Epithelial cell of esophagus (primary cell): ENCODE measurements around the gene KNDC1.

Source experiments
- DNase-seq: peaks from one replicate; pipeline ENCODE4 v3.0.0; 2010; ENCODE audit warnings: low read depth
- H3K4me3 ChIP-seq: 2 replicates; pipeline ENCODE4 v1.5.1; 2011; ENCODE audit warnings: mild to moderate bottlenecking, low read length, control low read depth
- CTCF ChIP-seq: IDR thresholded peaks from 2 replicates; pipeline ENCODE4 v1.5.1; 2011; ENCODE audit warnings: low read depth, mild to moderate bottlenecking, low read length, control low read depth, inconsistent platforms; ENCODE audit not compliant: insufficient read depth; ENCODE audit errors: missing control alignments

Gene KNDC1

GRCh38 chr10:133197786-133198185, 37.8 kb downstream of the KNDC1 start:
- DNase-seq = no peak
- H3K4me3 ChIP-seq = no peak overlapping the region
- TF ChIP-seq CTCF = no peak

GRCh38 chr10:133198206-133198605, 38.2 kb downstream of the KNDC1 start:
- no peak for DNase-seq
- H3K4me3 ChIP-seq = no peak overlapping the region
- TF ChIP-seq CTCF = no peak

- no peak for DNase-seq
- H3K4me3 ChIP-seq = no peak overlapping the region
- no peak for TF ChIP-seq CTCF
Measured at GRCh38 chr10:133198621-133199487, 38.8 kb downstream of the KNDC1 start.

- no peak for DNase-seq
- H3K4me3 ChIP-seq = no peak overlapping the region
- no peak for TF ChIP-seq CTCF
Measured at GRCh38 chr10:133199488-133199885, 39.5 kb downstream of the KNDC1 start.

- TF ChIP-seq CTCF = no peak
- H3K4me3 ChIP-seq = no peak overlapping the region
- no peak for DNase-seq
Measured at GRCh38 chr10:133199992-133200611, 40.1 kb downstream of the KNDC1 start.

GRCh38 chr10:133200621-133201031, 40.6 kb downstream of the KNDC1 start:
- H3K4me3 ChIP-seq = no peak overlapping the region
- no peak for TF ChIP-seq CTCF
- no peak for DNase-seq
